ENCODE data around the gene PROSER1. TPM values are rescaled to one million over a fixed set of nuclear protein-coding genes. Genes with fewer than 3 reads are reported as not detected.

The PROSER1 gene
- total RNA-seq = 5.3 and 10.7 TPM in 2 replicates

GRCh38 chr13:39037880-39038568, at the start of gene PROSER1, which contains the start of gene NHLRC3:
PROSER1 (minus strand) TSS chr13:39038089; CDS start chr13:39037242, 847 bp downstream.
NHLRC3 (plus strand) TSS chr13:39038456; CDS start chr13:39038640, 184 bp downstream.

GRCh38 chr13:38990693-38991092, 47.2 kb downstream of the PROSER1 start, which contains the start of gene STOML3:
STOML3 (minus strand) TSS chr13:38990831; CDS start chr13:38990721, 110 bp downstream.

Other genes with a start within 250 kb of the PROSER1 start
- gene STOML3, start 47.3 kb downstream of the PROSER1 start, total RNA-seq = not detected in 2 replicates
- 12.3 and 14.3 TPM in 2 replicates for gene NHLRC3, start 367 bp upstream of the PROSER1 start, total RNA-seq

All from hair follicle dermal papilla cell (primary cell).